Activated T-cell treated with anti-CD3 and anti-CD28 coated beads, Interleukin-2, amount 50 U/mL, for 72 hours (primary cell): ENCODE measurements around the gene FHOD3. TPM values are rescaled to one million over a fixed set of nuclear protein-coding genes. Genes with fewer than 3 reads are reported as not detected.
"Not testable (repeated sequence)": the region's sequence is repeated elsewhere in the genome, so short reads cannot be mapped to it uniquely, and the experiment has no call there.

Experiments used
- ATAC-seq, 2 donors: fragments of 150-1000 bp; cut with Tn5 transposase; replicated peaks in 1 of 2; 2 replicates each; pipeline ENCODE4 v1.10.0; 2021; ENCODE audit warnings: moderate library complexity in 2 of 2, mild to moderate bottlenecking in 1 of 2
- DNase-seq, 2 donors: peaks; one replicate each; pipeline ENCODE4 v3.0.0; 2021 to 2022; ENCODE audit warnings: mixed read lengths in 1 of 2
- H3K27ac Mint-ChIP-seq: one replicate; pipeline ENCODE4 v1.8.0; 2022; ENCODE audit warnings: mild to moderate bottlenecking, moderate library complexity, mixed read lengths
- H3K27me3 Mint-ChIP-seq: one replicate; pipeline ENCODE4 v1.8.0; 2022; ENCODE audit warnings: low read depth, mixed read lengths
- H3K36me3 Mint-ChIP-seq, 2 donors: one replicate each; pipeline ENCODE4 v1.8.0; 2022; ENCODE audit warnings: mixed read lengths in 2 of 2, mild to moderate bottlenecking in 1 of 2; ENCODE audit not compliant: insufficient read depth in 2 of 2
- H3K4me1 Mint-ChIP-seq: one replicate; pipeline ENCODE4 v1.8.0; 2022; ENCODE audit warnings: low read depth, mixed read lengths
- H3K4me3 Mint-ChIP-seq, 2 donors: one replicate each; pipeline ENCODE4 v1.8.0; 2022; ENCODE audit warnings: mild to moderate bottlenecking in 2 of 2, mixed read lengths in 2 of 2, moderate library complexity in 2 of 2
- H3K9me3 Mint-ChIP-seq, 2 donors: one replicate each; pipeline ENCODE4 v1.8.0; 2022; ENCODE audit warnings: mixed read lengths in 2 of 2
- total RNA-seq, 2 donors: library from RNA; stranded (reverse); gene quantifications; one replicate each; pipeline ENCODE4 v1.2.3, GENCODE V29; 2022

FHOD3 gene
- total RNA-seq, 2 donors from 2014 or later, result 0.28 TPM; not detected in 1

- H3K27ac Mint-ChIP-seq, result no peak overlapping the region
- no peak for ATAC-seq
- no peak for DNase-seq
- no peaks in the 10 kb centered on the region for H3K9me3 Mint-ChIP-seq
- H3K4me3 Mint-ChIP-seq, result no peak overlapping the region
- no peaks in the 10 kb centered on the region for H3K36me3 Mint-ChIP-seq
- no peaks in the 10 kb centered on the region for H3K4me1 Mint-ChIP-seq
- peaks cover 6% of the 10 kb centered on the region for H3K27me3 Mint-ChIP-seq
Observed at GRCh38 chr18:36543030-36543429, 245.5 kb downstream of the FHOD3 start.

- no peak for ATAC-seq
Observed at GRCh38 chr18:36543991-36544725, 246.6 kb downstream of the FHOD3 start.

GRCh38 chr18:36545821-36546427 is 248.4 kb downstream of the FHOD3 start:
- Mint-ChIP-seq H3K4me1 (no peaks in the 10 kb centered on the region), H3K9me3 (no peaks in the 10 kb centered on the region), H3K36me3 (no peaks in the 10 kb centered on the region), H3K27me3 (peaks cover 6% of the 10 kb centered on the region), H3K27ac (no peak overlapping the region), H3K4me3 (no peak overlapping the region)
- no peak for ATAC-seq
- no peak for DNase-seq

More at GRCh38 chr18:36543991-36544725, 246.6 kb downstream of the FHOD3 start:
- Mint-ChIP-seq H3K9me3 (no peaks in the 10 kb centered on the region), H3K27ac (no peak overlapping the region), H3K4me3 (no peak overlapping the region), H3K36me3 (no peaks in the 10 kb centered on the region), H3K4me1 (no peaks in the 10 kb centered on the region), H3K27me3 (peaks cover 6% of the 10 kb centered on the region)
- DNase-seq, result no peak

DNA sequence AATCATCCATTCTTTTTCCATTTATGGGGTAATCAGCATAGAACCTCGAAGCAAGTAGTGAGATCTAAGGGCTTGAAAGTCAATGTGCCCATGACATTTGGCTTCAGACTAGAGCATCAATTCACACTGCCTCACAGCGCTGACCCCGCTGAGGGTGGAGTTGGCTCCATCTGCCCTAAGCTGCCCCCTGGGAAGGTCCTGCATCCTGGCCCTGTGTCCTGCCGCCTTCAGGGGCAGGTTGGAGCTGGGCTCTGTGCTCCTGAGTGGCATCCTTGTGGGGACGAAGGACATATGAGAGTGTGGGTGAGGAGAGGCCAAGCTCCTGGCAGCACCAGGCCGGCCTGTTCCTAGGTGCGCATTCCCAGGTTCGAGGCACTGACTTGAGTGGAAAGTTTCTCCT is 249.4 kb downstream of the FHOD3 start:
- no peak overlapping the region for H3K4me3 Mint-ChIP-seq
- H3K36me3 Mint-ChIP-seq, result no peaks in the 10 kb centered on the region
- DNase-seq (no peak), ATAC-seq (no peak)
- H3K4me1 Mint-ChIP-seq, result no peaks in the 10 kb centered on the region
- H3K27me3 Mint-ChIP-seq, result peaks cover 6% of the 10 kb centered on the region
- H3K27ac Mint-ChIP-seq, result no peak overlapping the region
- no peaks in the 10 kb centered on the region for H3K9me3 Mint-ChIP-seq

DNA sequence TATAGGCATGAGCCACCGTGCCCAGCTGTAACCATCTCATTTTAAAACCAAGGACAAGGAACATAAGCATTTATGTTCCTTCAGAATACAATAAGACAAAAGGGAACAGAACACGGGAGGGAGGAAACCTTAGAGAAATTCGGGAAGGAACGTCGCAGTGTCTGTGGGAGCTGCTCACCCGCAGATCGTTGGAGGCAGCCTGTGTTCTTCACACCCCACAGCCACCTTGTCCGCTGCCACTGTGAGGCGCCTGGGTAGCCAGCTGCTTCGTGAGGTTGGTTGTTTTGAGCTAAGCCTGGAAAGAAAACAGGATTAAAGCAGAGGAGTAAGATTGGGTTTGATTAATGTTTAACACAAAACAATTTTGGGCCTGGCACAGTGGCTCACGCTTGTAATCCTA is 250.0 kb downstream of the FHOD3 start:
- DNase-seq, result no peak
- peaks cover 6% of the 10 kb centered on the region for H3K27me3 Mint-ChIP-seq
- H3K36me3 Mint-ChIP-seq, result no peaks in the 10 kb centered on the region
- ATAC-seq, result no peak
- no peaks in the 10 kb centered on the region for H3K4me1 Mint-ChIP-seq
- no peak overlapping the region for H3K27ac Mint-ChIP-seq
- H3K9me3 Mint-ChIP-seq, result peaks cover 0 to 3% of the 10 kb centered on the region in 2 donors
- H3K4me3 Mint-ChIP-seq, result no peak overlapping the region

GRCh38 chr18:36551274-36551673 is 253.8 kb downstream of the FHOD3 start:
- not testable (repeated sequence) for H3K4me1 Mint-ChIP-seq, H3K4me3 Mint-ChIP-seq, H3K36me3 Mint-ChIP-seq, H3K27me3 Mint-ChIP-seq, H3K27ac Mint-ChIP-seq, H3K9me3 Mint-ChIP-seq, DNase-seq, ATAC-seq

- H3K27ac Mint-ChIP-seq, result no peak overlapping the region
- ATAC-seq (no peak), DNase-seq (no peak)
- H3K9me3 Mint-ChIP-seq, result peaks cover 2% of the 10 kb centered on the region in 2 donors
- H3K27me3 Mint-ChIP-seq, result no peaks in the 10 kb centered on the region
- H3K4me1 Mint-ChIP-seq, result no peaks in the 10 kb centered on the region
- H3K36me3 Mint-ChIP-seq, result no peaks in the 10 kb centered on the region
- H3K4me3 Mint-ChIP-seq, result no peak overlapping the region
Observed at GRCh38 chr18:36558234-36558633, 260.7 kb downstream of the FHOD3 start.

- DNase-seq, result no peak
- H3K27ac Mint-ChIP-seq, result no peak overlapping the region
- H3K27me3 Mint-ChIP-seq, result peaks cover 8% of the 10 kb centered on the region
- H3K36me3 Mint-ChIP-seq, result no peaks in the 10 kb centered on the region
- H3K9me3 Mint-ChIP-seq, result peaks cover 2% of the 10 kb centered on the region in 2 donors
- H3K4me3 Mint-ChIP-seq, result no peak overlapping the region
- H3K4me1 Mint-ChIP-seq, result no peaks in the 10 kb centered on the region
- no peak for ATAC-seq
Observed at GRCh38 chr18:36559149-36559857, 261.8 kb downstream of the FHOD3 start.

DNA sequence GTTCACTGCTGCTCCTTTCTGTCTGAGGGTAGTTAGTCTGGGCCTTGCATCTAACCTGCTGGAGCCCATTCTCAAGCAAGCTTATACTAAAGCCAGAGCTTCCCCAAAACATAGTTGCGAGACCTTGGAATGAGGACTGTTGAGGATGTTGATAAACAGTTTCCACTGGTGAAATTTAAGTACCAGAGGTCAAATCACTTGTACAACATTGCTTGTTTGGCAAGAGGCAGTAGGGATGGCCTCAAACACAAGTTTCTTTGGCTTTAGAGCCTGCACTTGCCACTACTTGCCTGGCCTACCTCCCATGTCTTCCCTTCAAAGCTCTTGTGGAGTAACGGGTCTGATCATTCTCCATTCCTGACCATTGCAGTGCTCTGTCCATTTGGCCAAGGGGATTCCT is 262.7 kb downstream of the FHOD3 start:
- peaks cover 1 to 2% of the 10 kb centered on the region in 2 donors for H3K9me3 Mint-ChIP-seq

GRCh38 chr18:36561046-36561445 is 263.5 kb downstream of the FHOD3 start:
- H3K4me3 Mint-ChIP-seq, result no peak overlapping the region
- no peak overlapping the region for H3K27ac Mint-ChIP-seq
- H3K9me3 Mint-ChIP-seq, result peaks cover 1 to 2% of the 10 kb centered on the region in 2 donors
- ATAC-seq, result no peak
- DNase-seq, result no peak
- no peaks in the 10 kb centered on the region for H3K4me1 Mint-ChIP-seq
- H3K36me3 Mint-ChIP-seq, result no peaks in the 10 kb centered on the region
- H3K27me3 Mint-ChIP-seq, result peaks cover 16% of the 10 kb centered on the region

More for the DNA sequence above, 262.7 kb downstream of the FHOD3 start:
- H3K4me1 Mint-ChIP-seq, result no peaks in the 10 kb centered on the region
- no peak overlapping the region for H3K27ac Mint-ChIP-seq
- H3K36me3 Mint-ChIP-seq, result no peaks in the 10 kb centered on the region
- H3K27me3 Mint-ChIP-seq, result peaks cover 16% of the 10 kb centered on the region
- ATAC-seq (no peak), DNase-seq (no peak)
- no peak overlapping the region for H3K4me3 Mint-ChIP-seq

- no peak for ATAC-seq
- H3K4me3 Mint-ChIP-seq, result no peak overlapping the region
- no peaks in the 10 kb centered on the region for H3K36me3 Mint-ChIP-seq
- no peaks in the 10 kb centered on the region for H3K4me1 Mint-ChIP-seq
- no peaks in the 10 kb centered on the region for H3K9me3 Mint-ChIP-seq
- no peak for DNase-seq
- H3K27me3 Mint-ChIP-seq, result peaks cover 28% of the 10 kb centered on the region
- no peak overlapping the region for H3K27ac Mint-ChIP-seq
Observed at GRCh38 chr18:36564841-36565240, 267.3 kb downstream of the FHOD3 start.

DNA sequence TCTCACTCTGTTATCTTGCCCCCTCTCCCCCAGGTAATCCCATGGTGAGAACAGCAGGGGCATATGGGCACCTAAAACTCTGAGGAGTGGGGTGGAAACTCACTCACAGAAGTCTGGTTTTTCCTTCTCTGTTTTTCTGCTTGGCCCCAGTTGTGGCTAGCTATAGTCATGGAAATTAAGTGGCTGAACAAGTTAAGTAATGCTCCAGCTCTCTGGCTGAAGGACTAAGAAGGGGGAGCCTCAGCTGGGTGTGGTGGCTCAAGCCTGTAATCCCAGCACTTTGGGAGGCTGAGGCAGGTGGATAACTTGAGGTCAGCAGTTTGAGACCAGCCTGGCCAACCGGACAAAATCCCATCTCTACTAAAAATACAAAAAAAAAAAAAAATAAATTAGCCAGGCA is 270.3 kb downstream of the FHOD3 start:
- Mint-ChIP-seq H3K36me3 (no peaks in the 10 kb centered on the region), H3K4me3 (no peak overlapping the region), H3K4me1 (no peaks in the 10 kb centered on the region), H3K27ac (no peak overlapping the region), H3K27me3 (peaks cover 33% of the 10 kb centered on the region), H3K9me3 (no peaks in the 10 kb centered on the region)
- ATAC-seq (no peak), DNase-seq (no peak)

DNA sequence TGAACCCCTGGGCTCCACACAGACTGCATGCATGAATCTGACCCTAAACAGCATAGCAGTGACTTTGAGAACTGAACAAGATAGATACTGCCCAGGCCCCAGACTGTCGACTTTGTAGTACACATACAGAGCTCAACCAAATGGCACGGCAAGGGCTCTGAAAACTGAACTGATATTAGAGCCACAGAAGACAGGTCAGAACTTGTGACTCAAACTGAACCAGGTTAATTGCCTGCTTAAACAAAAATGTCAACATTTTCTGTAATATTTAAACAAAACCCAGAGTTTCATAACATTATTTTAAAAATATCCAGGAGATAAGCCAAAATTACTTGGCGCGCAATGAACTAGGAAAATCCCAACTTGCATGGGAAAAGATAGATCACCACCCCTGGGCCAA is 271.0 kb downstream of the FHOD3 start:
- Mint-ChIP-seq H3K27ac (no peak overlapping the region), H3K27me3 (peaks cover 33% of the 10 kb centered on the region), H3K4me3 (no peak overlapping the region), H3K36me3 (no peaks in the 10 kb centered on the region), H3K9me3 (no peaks in the 10 kb centered on the region), H3K4me1 (no peaks in the 10 kb centered on the region)
- no peak for ATAC-seq
- DNase-seq, result no peak
